HG02885 (cell line): ENCODE measurements around the gene OPRL1.
A peak's percentile ranks its signal among the peaks of the same experiment; 100 is the strongest.

ENCODE experiments used
- ATAC-seq: cut with Tn5 transposase; IDR thresholded peaks from one replicate; pipeline ENCODE4 v1.9.1; 2021; ENCODE audit warnings: mild to moderate bottlenecking; ENCODE audit not compliant: unreplicated experiment, poor library complexity

Gene OPRL1

DNA sequence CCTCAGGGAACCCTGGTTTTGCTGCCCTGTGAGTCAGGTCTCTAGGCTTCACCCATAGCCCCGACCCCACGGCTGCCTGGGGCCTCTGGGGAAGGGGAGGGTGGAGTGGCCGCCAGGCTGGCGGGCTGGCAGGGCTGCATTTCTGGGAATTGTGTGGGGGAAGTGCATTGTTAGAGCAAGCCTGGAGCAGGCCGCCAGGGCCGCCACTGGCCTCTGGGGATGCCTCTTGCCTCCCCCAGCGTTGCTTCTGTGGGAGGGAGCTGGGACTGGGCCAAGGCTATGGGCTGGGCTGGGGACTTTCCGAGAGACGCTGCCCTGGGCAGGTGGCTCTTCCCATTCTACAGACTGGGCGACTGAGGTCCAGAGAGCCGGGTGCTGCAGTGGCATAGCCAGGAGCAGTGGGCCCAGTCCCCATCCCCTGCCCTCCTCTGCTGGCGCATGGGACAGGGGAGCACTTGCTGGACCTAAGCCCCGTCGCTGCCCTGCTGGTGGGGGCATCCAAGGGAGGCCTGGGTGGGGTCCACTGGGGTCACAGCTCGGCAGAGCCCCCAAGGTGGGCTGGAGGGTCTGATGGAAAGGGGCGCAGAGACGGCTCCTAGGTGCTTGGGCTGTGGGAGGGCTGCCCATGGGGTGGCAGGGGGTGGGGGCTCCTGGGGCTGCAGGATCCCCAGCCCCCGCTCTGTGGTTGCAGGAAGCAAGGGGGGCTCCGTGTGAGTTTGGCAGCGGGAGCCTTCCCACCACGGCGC, 23.8 kb upstream of the OPRL1 start:
- ATAC-seq, result no peak

GRCh38 chr20:64056639-64056888, 23.3 kb upstream of the OPRL1 start:
- ATAC-seq, result no peak

- ATAC-seq, result no peak
Measured at GRCh38 chr20:64056889-64057627, 22.8 kb upstream of the OPRL1 start.

DNA sequence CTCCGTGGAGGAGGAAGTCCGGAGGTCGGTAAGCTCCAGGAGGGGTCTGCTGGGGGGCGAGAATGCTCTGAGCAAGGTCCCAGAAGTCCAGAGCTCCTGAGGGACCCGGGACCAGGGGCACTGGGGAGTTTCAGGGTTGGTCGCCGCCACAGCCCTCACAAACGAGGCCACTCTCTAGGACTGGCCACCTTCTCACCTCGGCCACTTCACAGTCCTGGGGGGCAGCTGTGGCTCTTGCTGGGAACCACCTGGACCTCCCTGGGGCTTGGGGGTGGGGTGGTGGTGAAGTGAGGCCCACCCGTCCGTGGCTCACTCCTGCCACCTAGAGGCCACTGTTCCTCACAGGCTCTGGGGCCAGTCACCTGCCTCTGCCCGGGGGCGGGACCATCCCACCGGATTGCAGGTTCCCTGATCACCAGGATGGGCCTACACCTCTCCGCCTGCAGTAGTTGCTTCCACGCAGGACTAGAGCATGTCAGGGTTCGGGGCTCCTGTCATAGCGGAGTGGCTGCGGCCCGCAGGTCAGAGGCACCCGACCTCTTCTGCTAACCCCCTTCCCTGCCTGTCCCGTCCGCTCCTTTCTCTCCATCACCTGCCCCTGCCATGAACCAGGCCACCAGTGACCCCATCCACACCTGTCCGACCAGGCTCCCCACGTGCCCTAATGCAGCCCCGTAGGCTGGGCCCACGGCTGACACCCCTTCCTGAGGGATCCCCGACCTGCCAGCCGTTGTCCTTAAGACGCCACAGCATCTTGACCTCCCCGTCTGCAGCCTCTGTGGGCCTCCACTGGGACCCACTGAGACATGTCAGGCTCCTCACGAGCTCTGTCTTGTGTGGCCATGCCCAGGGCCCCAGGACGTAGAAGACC, 22.0 kb upstream of the OPRL1 start:
- no peak for ATAC-seq

- ATAC-seq, result no peak
Measured at GRCh38 chr20:64058536-64058935, 21.3 kb upstream of the OPRL1 start.

- no peak for ATAC-seq
Measured at GRCh38 chr20:64062276-64062595, 17.6 kb upstream of the OPRL1 start.

DNA sequence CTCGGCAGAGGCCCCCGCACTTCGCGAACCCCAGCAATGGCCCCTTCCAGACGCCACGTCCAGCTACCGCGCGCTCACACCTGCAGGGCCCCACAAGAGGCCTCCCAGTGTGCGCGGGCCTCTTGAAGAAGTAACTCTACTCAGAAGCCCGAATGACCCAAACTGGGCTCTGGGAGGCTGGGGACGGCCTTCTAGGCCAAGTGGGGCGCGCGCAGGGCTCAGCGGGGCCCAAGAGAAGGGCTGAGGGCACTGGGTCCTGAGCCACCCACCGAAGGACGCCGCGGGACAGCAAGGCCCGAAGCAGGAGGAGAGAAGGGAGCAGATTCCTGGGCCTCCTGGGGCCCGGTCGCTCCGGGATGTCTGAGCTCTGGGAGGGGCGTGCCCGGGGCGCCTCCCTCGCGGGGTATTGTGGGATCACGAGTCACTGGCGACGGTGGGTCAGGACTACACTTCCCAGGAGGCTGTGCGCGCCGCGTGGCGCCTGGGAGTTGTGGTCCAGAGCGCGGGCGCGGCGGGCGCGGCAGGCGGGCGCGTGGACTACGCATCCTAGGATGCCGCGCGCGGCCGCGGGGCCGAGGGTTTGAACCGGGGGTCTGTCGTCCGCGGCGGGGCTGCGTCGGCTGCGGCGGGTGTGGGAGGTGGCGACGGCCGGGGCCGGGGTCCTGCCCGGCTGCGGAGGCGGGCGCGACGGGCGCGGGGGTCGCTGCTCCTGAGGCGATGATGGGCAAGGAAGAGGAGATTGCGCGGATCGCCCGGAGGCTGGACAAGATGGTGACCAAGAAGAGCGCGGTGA, 17.1 kb upstream of the OPRL1 start, which contains the start of gene TCEA2:
Gene TCEA2, plus strand, starts transcription at position 603 of the 793 bp plus-strand sequence. Its CDS starts 115 bp downstream, at position 718.
- peak; percentile 84 for ATAC-seq

DNA sequence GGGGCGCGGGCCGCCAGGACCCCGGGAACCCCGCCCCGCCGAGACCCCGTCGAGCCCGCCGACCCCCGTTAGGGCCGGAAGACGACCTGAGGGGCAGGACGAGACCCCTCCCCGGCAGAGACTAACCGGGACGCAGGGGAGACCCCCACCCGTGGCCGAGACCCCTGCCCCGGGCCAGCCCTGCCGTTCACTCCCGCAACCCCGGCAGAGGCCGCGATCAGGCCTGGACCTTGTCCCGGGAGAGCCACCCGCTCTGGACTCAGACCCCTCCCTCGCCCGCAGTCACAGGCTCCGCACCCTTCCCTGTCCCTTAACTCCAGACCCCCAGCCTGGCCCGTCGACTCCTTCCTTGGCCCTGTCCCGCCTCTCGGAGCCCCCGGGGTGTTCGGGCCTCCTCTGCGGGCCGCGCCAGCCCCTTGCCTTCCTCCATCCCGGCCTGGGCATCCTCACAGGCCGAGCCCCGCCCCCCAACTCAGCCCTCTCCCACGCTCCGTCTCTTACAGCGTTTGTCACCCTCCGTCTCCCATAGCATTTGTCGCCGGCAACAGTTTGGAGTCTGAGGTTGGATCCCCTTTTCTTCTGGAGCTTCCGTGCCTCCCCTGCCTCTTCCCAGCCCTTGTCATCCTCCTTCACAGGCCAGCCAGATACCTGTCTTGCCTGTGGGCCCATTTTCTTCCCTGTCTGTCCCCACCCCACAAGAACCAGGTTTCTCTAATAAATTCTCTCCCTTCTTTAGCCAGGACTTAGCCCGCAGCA, 16.3 kb upstream of the OPRL1 start:
- no peak for ATAC-seq

DNA sequence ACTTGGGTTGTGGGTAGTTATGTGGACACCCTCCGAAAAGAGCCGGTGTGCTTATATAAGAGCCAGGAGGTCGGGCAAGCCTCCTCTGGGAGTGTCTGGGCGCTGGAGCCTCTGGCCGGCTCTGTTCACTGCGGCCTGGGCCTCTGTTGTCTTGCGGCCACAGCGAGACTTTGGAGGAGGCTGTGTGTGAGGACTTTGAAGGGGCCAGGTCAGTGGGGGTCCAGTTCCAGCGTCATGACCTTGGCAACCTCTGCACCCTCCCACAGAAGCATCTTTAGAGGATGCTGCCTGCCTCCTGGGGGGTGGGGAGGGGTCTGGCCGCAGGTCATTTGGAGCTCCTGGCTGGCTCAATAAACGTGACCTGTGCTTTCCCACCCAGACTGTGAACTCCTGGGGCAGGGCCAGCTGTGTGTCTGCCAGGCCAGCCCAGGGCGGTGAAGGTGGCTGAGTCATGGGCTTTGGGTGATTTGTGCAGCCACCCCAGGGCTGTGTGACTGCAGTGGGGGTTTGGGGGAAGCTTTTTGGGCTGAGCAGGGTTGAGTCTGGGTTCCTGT, 15.7 kb upstream of the OPRL1 start:
- ATAC-seq, result no peak

DNA sequence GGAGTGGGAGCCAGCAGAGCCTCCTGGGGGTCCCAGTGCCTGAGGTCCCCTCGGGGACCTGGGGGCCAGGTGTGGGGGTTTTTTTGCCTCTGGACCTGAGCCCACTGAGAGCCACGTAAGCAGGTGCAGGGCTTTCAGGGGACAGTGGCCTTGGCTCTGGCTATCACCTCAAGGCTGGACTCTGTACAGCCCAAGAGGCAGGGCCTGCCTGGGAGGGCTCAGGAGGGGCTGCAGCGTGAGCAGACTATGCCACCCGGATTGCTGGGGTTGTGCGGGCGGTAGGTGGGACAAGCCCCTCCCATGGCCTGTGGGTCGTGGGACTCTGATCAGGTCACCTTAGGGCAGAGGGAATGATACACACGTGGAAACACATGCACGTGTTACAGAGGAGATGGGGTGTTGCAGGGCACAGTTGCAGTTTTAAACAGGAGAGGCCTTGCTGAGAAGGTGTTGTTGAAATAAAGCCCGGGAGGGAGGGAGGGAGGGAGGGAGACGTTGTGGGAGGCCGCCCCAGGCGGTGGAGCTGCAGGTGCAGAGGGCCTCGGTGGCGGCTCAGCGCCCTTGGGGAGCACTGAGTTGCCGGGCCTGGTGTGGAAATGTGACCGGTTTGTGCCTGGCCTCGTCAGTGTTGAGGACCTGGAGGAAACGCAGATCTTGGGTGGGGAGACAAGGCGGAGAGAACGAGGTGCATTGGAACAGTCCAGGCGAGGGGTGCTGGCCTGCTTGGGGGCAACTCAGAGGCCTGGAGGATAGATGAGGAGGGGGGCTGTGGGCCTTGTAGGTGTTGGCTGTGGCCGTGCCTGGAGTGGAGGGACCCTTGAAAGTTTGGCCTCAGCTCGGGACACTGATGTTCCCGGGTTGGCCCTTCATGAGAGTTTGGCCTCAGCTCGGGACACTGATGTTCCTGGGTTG, 14.6 kb upstream of the OPRL1 start:
- ATAC-seq, result no peak

DNA sequence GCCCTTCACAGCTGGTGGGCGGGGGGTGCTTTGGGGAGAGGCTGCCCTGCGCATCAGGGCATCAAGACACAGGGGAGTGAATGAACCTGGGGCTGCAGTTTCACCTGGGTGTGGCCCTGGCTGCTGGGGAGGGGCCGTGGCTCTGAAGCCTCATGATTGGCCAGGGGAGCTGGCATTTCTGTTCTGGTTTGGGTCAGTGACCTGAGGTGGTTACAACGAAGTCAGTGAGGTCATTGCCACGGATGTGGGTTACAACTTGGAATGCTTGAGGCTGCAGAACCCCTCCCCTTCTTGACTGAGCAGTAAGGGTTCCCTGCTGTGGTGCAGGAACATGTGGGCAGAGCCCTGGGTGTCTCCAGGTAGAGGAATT, 13.9 kb upstream of the OPRL1 start:
- no peak for ATAC-seq

- no peak for ATAC-seq
Measured at GRCh38 chr20:64067005-64067632, 12.8 kb upstream of the OPRL1 start.

DNA sequence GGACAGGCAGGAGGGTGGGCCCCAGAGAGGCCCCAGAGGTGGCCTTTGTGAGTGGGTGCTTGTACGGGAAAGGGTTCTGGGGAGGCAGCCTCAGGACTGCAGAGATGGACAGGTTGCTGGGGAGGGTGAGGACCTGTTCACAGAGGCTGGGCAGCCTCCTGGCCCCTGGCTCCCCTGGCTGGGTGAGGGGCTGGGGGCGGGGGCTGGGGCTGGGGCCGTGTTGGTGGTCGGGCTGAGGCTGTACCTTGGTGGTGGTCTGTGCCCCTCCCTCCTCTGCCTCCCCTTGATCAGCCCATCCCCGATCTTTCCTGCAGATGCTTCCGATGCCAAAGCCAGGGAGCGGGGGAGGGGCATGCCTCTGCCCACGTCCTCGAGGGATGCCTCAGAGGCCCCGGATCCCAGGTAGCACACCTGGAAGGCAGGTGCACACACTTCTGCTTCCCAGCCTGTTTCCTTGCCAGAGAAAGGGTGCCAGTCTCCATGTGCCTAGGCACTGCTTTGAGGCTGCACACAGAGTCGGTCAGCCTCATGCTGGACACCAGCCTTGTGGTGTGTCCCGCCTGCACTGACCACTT, 12.1 kb upstream of the OPRL1 start:
- ATAC-seq, result no peak

- ATAC-seq, result no peak
Measured at GRCh38 chr20:64068386-64069208, 11.3 kb upstream of the OPRL1 start.

- ATAC-seq, result no peak
Measured at GRCh38 chr20:64069209-64069613, 10.7 kb upstream of the OPRL1 start.

DNA sequence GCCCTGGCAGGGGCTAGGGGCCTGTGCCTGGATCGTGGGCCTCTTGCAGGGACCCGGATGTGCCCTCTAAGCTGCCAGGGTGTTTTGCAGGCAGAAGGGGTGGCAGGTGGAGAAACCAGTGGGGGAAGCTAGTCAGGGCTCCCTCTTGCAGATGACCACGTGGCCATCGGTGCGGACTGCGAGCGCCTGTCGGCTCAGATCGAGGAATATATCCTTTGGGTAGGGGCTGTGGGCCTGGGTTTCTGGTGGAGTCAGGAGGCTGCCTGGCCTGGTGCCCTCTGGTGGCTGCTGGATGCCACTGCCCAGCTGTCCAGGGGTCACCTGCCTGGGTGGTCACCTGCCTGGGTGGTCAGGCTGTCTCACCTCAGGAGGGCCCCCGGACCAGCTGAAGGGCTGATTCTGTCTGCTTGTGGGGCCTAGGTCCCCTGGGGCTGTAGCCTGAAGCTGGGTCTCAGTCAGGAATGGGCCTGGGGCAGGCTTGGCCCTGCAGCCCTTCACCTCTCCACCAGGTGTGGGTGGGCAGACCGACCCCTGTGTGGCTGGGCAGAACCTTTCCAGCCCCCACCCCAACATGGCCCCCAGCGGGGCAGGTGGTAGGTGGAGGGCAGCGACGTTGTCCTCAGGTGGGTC, 10.2 kb upstream of the OPRL1 start:
- no peak for ATAC-seq
